Measurements from ENCODE around the gene SELENON. TPM values are rescaled to one million over a fixed set of nuclear protein-coding genes. Genes with fewer than 3 reads are reported as not detected.

Gene SELENON
- total RNA-seq, 2 donors from 2014 or later = 89.7 to 90.0 TPM

DNA sequence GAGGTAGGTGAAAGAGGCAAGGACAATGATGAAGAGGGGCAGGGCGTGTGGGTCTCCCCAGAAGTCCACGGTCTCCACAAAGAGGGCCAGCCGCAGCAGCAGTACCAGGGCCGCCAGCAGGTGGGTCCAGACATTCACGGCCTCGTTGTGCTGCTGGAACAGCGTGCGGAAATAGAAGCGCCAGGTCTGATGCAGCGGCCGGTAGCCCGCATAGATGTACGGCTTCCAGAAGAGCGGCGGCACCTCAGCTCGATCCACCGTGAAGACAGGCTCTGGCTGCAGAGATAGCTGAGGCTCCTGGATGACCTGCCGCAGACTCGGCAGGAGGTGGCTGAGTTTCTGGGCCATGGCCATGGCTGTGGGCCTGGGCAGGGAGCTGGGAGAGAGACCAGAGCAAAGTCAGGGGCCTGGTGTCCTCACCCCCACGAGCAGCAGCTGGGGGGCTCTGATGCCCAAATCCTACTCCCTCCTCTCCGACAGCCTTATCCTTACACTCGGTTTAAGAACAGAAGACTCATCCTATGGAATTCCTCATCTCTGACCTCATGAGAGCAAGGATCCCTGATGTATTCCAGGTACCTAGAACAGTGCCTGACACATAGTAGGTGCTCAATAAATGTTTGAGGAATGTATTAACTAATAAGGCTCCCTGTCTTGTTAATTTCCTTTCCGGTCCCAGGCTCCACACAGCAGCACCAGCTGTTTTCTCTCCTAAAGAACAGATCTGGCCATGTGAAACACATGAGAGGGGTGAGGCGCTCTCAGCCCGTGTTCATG lies 63.7 kb downstream of the SELENON start:
- Histone ChIP-seq H3K27ac (no peak overlapping the region), H3K9me3 (no peaks in the 10 kb centered on the region), H3K4me1 (replicated peaks) (peaks cover 6% of the 10 kb centered on the region), H3K36me3 (no peaks in the 10 kb centered on the region), H3K27me3 (replicated peaks; ENCODE audit: insufficient read depth) (no peaks in the 10 kb centered on the region), H3K4me3 (no peak overlapping the region)
- 91% methylated on average over 25 of the region's 25 CpGs for WGBS
- intact Hi-C loops (cut with DNase I) = no loop called here
- TF ChIP-seq, protein P1, sequence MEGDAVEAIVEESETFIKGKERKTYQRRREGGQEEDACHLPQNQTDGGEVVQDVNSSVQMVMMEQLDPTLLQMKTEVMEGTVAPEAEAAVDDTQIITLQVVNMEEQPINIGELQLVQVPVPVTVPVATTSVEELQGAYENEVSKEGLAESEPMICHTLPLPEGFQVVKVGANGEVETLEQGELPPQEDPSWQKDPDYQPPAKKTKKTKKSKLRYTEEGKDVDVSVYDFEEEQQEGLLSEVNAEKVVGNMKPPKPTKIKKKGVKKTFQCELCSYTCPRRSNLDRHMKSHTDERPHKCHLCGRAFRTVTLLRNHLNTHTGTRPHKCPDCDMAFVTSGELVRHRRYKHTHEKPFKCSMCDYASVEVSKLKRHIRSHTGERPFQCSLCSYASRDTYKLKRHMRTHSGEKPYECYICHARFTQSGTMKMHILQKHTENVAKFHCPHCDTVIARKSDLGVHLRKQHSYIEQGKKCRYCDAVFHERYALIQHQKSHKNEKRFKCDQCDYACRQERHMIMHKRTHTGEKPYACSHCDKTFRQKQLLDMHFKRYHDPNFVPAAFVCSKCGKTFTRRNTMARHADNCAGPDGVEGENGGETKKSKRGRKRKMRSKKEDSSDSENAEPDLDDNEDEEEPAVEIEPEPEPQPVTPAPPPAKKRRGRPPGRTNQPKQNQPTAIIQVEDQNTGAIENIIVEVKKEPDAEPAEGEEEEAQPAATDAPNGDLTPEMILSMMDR (IDR thresholded peaks at IDR 0.05) = no peak
- TF ChIP-seq POLR2AphosphoS5 (IDR thresholded peaks at IDR 0.05) (no peak), POLR2A (IDR thresholded peaks at IDR 0.05) (no peak)
- no peak for DNase-seq (ENCODE audit: low spot score)

DNA sequence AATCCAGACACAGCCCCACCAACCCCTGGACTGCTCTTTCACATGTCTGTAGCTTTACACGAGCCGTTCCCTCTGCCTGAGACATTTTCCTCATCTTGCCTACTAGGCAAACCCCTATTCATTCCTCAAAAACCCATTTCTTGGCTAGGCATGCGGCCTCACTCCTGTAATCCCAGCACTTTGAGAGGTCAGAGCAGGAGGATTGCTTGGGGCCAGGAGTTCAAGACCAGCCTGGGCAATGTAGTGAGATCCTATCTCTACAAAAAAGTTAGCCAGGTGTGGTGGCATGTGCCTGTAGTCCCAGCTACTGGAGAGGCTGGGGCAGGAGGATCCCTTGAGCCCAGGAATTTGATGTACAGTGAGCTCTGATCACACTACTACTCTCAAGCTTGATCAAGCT lies 64.4 kb downstream of the SELENON start:
- H3K4me1 ChIP-seq (replicated peaks) = no peaks in the 10 kb centered on the region
- H3K9me3 ChIP-seq = no peaks in the 10 kb centered on the region
- WGBS = 97% methylated on average over 3 of the region's 3 CpGs
- H3K27ac ChIP-seq = no peak overlapping the region
- no peak for DNase-seq (ENCODE audit: low spot score)
- H3K36me3 ChIP-seq = no peaks in the 10 kb centered on the region
- H3K27me3 ChIP-seq (replicated peaks; ENCODE audit: insufficient read depth) = no peaks in the 10 kb centered on the region
- TF ChIP-seq, protein P1 (IDR thresholded peaks at IDR 0.05) = no peak
- no peak for TF ChIP-seq POLR2A (IDR thresholded peaks at IDR 0.05)
- TF ChIP-seq POLR2AphosphoS5 (IDR thresholded peaks at IDR 0.05) = no peak
- intact Hi-C loops (cut with DNase I) = no loop called here
- H3K4me3 ChIP-seq = no peak overlapping the region

DNA sequence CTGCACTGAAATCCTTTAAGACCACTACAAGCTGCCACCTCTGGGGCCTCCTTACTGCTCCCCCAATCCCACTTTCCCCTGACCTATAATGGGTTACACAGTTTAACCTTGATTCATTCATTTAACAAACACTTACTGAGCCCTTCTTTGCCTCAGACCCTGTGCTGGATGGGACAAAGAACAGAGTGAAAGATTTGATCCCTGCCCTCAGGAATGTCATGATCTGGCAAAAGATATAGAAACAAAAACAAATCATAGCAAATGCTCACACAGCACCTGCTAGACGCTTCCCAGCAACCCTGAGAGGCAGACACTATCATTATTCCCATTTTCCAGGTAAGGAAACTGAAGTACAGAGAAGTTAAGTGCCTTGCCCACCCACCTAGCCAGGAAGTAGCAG lies 66.3 kb downstream of the SELENON start:
- intact Hi-C loops (cut with DNase I) = no loop called here
- Histone ChIP-seq H3K27me3 (replicated peaks; ENCODE audit: insufficient read depth) (no peaks in the 10 kb centered on the region), H3K9me3 (no peaks in the 10 kb centered on the region), H3K4me3 (no peak overlapping the region), H3K27ac (no peak overlapping the region), H3K36me3 (no peaks in the 10 kb centered on the region), H3K4me1 (replicated peaks) (no peaks in the 10 kb centered on the region)
- 84% methylated on average over 1 of the region's 1 CpG for WGBS
- DNase-seq (ENCODE audit: low spot score) = no peak
- TF ChIP-seq POLR2A (IDR thresholded peaks at IDR 0.05) (no peak), POLR2AphosphoS5 (IDR thresholded peaks at IDR 0.05) (no peak)
- TF ChIP-seq, protein P1 (IDR thresholded peaks at IDR 0.05) = no peak

DNA sequence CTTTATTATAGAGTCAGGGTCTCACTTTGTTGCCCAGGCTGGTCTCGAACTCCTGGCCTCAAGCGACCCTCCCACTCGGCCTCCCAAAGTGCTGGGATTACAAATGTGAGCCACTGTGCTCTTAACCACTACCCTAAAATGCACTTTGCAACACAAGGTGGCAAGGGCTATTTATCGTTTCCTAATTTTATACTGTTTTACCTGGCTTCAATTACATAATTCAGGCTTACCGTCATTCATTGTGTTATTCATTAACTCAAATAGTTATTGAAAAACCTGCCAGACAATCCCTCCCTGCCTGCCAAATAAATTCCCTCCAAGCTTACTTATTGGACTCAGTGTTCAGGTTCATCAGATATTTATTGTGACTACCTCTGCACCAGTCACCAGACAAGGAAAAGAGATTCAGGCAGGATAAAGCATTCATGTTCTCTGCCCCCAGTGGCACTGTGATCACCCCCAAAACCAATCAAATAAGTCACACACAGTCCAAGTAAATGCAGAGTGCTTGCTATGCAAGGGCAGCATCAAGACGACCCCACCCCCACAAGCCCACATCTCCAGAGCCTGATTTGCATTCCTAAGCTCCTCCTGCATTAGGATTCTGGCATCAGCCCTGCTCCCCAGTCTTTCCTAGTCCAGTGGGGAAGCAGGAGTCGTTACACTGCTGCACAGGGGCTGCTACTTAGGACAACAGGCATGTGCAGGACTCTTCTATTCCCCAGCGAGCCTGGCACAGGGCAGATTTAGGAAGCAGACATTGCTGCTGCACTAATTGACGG lies 67.4 kb downstream of the SELENON start:
- Histone ChIP-seq H3K9me3 (no peaks in the 10 kb centered on the region), H3K4me1 (replicated peaks) (no peaks in the 10 kb centered on the region), H3K27me3 (replicated peaks; ENCODE audit: insufficient read depth) (no peaks in the 10 kb centered on the region), H3K36me3 (no peaks in the 10 kb centered on the region), H3K4me3 (no peak overlapping the region), H3K27ac (peak overlapping the region in 1 of 2 donors; percentile 6)
- TF ChIP-seq POLR2A (IDR thresholded peaks at IDR 0.05) (no peak), POLR2AphosphoS5 (IDR thresholded peaks at IDR 0.05) (peak; percentile 75)
- TF ChIP-seq, protein P1 (IDR thresholded peaks at IDR 0.05) = no peak
- intact Hi-C loops (cut with DNase I) = no loop called here
- peak; percentile 66 for DNase-seq (ENCODE audit: low spot score)
- 48% methylated on average over 9 of the region's 9 CpGs for WGBS

Other genes starting within 250 kb of the SELENON start
- gene MAN1C1, start 183.4 kb upstream of the SELENON start, total RNA-seq = 10 to 100 TPM; 22.8 to 34.4 TPM
- gene MTFR1L, start 19.8 kb downstream of the SELENON start, total RNA-seq = 100 to 1,000 TPM in 1 of 2 donors, 10 to 100 TPM in 1; 82.2 to 112 TPM
- gene AUNIP, start 59.3 kb downstream of the SELENON start, total RNA-seq = 1 to 10 TPM in 1 of 2 donors, under 1 TPM in 1; 0.32 to 4.3 TPM
- 10 to 100 TPM in 1 of 2 donors, 1 to 10 TPM in 1; 7.8 to 74.0 TPM for gene PAQR7, start 75.5 kb downstream of the SELENON start, total RNA-seq
- 100 to 1,000 TPM in 1 of 2 donors, 10 to 100 TPM in 1; 21.8 to 138 TPM for gene STMN1, start 106.2 kb downstream of the SELENON start, total RNA-seq
- gene PAFAH2, start 197.9 kb downstream of the SELENON start, total RNA-seq = 10 to 100 TPM; 17.4 to 18.7 TPM
- gene EXTL1, start 221.6 kb downstream of the SELENON start, total RNA-seq = 1 to 10 TPM in 1 of 2 donors, not detected in 1; 3.2 TPM
- under 1 TPM; 0.05 to 0.34 TPM for gene SLC30A2, start 245.9 kb downstream of the SELENON start, total RNA-seq

All from prostate gland (tissue), 2 donors.